IPS DF 6.9 (cell line): Measurements from ENCODE around the gene CLTC.
"Not testable (repeated sequence)": the region's sequence is repeated elsewhere in the genome, so short reads cannot be mapped to it uniquely, and the experiment has no call there.

Source experiments
- DNase-seq: peaks from one replicate; pipeline ENCODE4 v3.0.0-alpha.2; 2013; ENCODE audit warnings: low read depth, low spot score
- H3K27ac ChIP-seq: one replicate; pipeline ENCODE4 v1.5.1; 2013; ENCODE audit warnings: low read length, control low read depth
- H3K27me3 ChIP-seq: 2 replicates; pipeline ENCODE4 v1.6.1; 2013; ENCODE audit warnings: mild to moderate bottlenecking, low read length; ENCODE audit not compliant: control insufficient read depth, insufficient read depth
- H3K36me3 ChIP-seq: 2 replicates; pipeline ENCODE4 v1.6.1; 2013; ENCODE audit warnings: low read length; ENCODE audit not compliant: control insufficient read depth, insufficient read depth
- H3K4me1 ChIP-seq: 2 replicates; pipeline ENCODE4 v1.6.1; 2013; ENCODE audit warnings: low read length; ENCODE audit not compliant: control insufficient read depth, insufficient read depth
- H3K4me3 ChIP-seq: 2 replicates; pipeline ENCODE4 v1.5.1; 2013; ENCODE audit warnings: mild to moderate bottlenecking, low read length
- H3K9me3 ChIP-seq: 2 replicates; pipeline ENCODE4 v1.6.1; 2013; ENCODE audit warnings: low read length, inconsistent platforms; ENCODE audit not compliant: control insufficient read depth, insufficient read depth
- WGBS: extraction: QIAGEN DNeasy Blood & Tissue Kit; methylation state at CpG from one replicate; pipeline ENCODE4 v1.1.7; 2013; ENCODE audit warnings: mixed read lengths, missing lambda C conversion rate; ENCODE audit not compliant: insufficient read length, insufficient coverage; 5-methylcytosine and 5-hydroxymethylcytosine counted together

Gene CLTC

DNA sequence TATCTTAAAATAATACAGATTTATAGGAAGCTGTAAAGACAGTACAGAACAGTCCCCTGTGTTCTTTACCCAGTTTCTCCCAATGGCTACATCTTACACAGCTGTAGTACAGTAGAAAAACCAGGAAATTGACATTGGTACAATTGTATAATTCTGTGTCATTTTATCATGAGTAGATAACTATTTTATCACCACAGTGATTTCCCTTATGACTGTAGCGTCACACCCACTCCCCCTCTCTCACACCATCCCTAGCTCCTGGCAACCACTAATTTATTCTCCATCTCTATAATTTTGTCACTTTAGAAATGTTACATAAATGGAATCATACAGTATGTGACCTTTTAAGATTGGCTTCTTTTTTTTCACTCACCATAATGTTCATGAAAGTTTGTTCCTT lies 30.9 kb downstream of the CLTC start:
- no peak for DNase-seq
- no peaks in the 10 kb centered on the region for H3K9me3 ChIP-seq
- H3K4me1 ChIP-seq, result no peaks in the 10 kb centered on the region
- H3K27ac ChIP-seq, result no peak overlapping the region
- no CpG with 5 or more reads among the region's 1 CpG for WGBS
- no peaks in the 10 kb centered on the region for H3K27me3 ChIP-seq
- no peak overlapping the region for H3K4me3 ChIP-seq
- H3K36me3 ChIP-seq, result peaks cover 9% of the 10 kb centered on the region; the same call in 1 of the 2 replicates

DNA sequence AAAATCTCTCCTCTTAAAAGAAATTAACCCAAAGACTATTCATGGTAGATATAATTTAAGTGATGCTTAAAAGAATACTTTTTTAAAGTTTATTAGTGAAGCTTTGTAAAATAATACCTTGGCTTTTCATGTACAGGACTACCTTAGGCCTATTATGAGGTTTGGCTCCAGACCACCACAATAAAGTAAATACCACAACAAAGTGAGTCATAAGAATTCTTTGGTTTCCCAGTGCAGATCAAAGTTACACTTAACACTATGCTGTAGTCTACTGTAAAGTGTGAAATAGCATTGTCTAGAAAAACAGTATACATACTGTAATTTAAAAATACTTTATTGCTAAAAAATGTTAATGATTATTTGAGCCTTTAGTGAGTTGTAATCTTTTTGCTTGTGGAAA lies 31.7 kb downstream of the CLTC start:
- no peak for DNase-seq
- no peak overlapping the region for H3K4me3 ChIP-seq
- peaks cover 9% of the 10 kb centered on the region; the same call in 1 of the 2 replicates for H3K36me3 ChIP-seq
- H3K4me1 ChIP-seq, result no peaks in the 10 kb centered on the region
- H3K27me3 ChIP-seq, result no peaks in the 10 kb centered on the region
- H3K9me3 ChIP-seq, result no peaks in the 10 kb centered on the region
- no peak overlapping the region for H3K27ac ChIP-seq

DNA sequence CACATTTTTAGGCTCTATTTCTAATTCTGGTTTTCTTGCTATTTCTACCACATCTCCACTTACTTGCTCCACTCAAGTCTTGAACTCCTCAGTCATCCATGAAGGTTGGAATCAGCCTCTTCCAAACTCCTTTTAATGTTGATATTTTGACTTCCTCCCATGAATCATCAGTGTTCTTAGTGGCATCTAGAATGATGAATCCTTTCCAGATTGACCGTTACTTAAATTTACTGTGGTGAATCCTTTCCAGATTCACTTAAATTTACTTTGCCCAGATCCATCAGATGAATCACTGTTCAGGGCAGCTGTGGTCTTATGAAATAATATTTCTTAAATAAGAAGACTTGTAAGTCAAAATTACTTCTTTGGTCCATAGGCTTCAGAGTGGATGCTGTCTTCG lies 32.4 kb downstream of the CLTC start:
- Histone ChIP-seq H3K4me3 (no peak overlapping the region), H3K27ac (no peak overlapping the region), H3K9me3 (no peaks in the 10 kb centered on the region), H3K27me3 (no peaks in the 10 kb centered on the region), H3K4me1 (no peaks in the 10 kb centered on the region), H3K36me3 (peaks cover 9% of the 10 kb centered on the region; the same call in 1 of the 2 replicates)
- WGBS, result no CpG with 5 or more reads among the region's 2 CpGs
- no peak for DNase-seq

DNA sequence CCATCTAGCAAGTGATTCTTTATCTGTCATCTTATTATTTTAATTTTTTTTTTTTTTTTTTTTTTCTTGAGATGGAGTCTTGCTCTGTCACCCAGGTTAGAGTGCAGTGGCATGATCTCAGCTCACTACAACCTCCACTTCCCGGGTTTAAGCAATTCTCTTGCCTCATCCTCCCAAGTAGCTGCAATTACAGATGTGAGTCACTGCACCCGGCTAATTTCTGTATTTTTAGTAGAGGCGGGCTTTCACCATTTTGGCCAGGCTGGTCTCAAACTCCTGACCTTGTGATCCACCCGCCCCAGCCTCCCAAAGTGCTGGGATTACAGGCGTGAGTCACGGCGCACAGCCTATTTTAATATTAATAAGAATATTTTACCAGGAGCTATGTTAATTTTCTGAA lies 36.9 kb downstream of the CLTC start:
- not testable (repeated sequence) for H3K4me1 ChIP-seq, H3K27me3 ChIP-seq, H3K9me3 ChIP-seq, H3K36me3 ChIP-seq, H3K27ac ChIP-seq, H3K4me3 ChIP-seq, DNase-seq
- WGBS, result no CpG with 5 or more reads among the region's 7 CpGs

DNA sequence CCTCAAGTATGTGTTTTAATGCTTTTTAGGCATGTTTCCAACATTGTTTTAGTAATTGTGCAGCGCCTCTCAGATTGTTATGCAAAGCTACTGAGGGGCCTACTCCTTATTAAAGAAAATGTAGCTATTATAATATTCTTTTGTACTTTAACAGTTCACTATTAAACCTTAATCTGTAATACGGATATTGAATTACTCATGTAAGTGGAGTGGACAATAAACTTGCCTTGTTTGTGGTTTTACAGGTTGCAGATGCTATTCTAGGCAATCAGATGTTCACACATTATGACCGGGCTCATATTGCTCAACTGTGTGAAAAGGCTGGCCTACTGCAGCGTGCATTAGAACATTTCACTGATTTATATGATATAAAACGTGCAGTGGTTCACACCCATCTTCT lies 46.5 kb downstream of the CLTC start:
- WGBS, result no CpG with 5 or more reads among the region's 5 CpGs
- no peaks in the 10 kb centered on the region for H3K27me3 ChIP-seq
- DNase-seq, result no peak
- H3K4me3 ChIP-seq, result no peak overlapping the region
- H3K27ac ChIP-seq, result no peak overlapping the region
- H3K36me3 ChIP-seq, result peaks cover 13% of the 10 kb centered on the region
- no peaks in the 10 kb centered on the region; the same call in 1 of the 2 replicates for H3K4me1 ChIP-seq
- no peaks in the 10 kb centered on the region for H3K9me3 ChIP-seq

DNA sequence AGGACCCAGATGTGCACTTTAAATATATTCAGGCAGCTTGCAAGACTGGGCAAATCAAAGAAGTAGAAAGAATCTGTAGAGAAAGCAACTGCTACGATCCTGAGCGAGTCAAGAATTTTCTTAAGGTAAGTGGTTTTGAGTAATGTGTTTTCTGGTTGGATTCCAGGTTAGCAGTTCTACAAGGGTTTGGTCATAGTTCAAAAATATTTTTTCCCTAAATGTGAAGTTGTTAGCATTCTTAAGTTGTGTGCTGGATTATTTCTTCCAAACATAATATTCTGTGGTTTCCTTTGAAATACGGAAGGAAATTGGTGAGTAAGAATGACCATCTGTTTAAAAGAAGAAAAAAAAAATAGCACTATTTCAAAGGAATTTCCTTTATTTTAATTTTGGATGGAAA lies 49.1 kb downstream of the CLTC start:
- H3K4me3 ChIP-seq, result no peak overlapping the region
- no peaks in the 10 kb centered on the region for H3K27me3 ChIP-seq
- no peaks in the 10 kb centered on the region; the same call in 1 of the 2 replicates for H3K4me1 ChIP-seq
- peaks cover 13% of the 10 kb centered on the region for H3K36me3 ChIP-seq
- H3K9me3 ChIP-seq, result no peaks in the 10 kb centered on the region
- DNase-seq, result no peak
- WGBS, result no CpG with 5 or more reads among the region's 3 CpGs
- H3K27ac ChIP-seq, result no peak overlapping the region

DNA sequence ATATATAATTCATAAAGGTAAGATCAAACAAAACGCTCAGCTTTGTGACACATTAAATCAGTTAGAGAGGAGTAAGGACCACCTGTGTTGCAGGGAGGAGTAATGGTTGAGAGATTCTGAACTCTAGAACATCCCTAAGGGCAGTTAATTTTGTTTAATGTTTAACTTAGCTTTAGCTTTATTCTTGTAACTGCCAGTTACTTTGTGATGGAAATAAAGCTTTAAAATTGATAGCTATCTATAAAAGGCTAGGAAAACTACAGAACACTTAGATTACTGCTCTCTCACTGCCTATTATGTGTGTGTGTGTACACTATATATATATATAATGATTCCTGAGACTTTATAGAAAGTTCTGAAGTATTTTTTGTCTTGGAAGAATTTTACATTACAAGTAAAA lies 49.7 kb downstream of the CLTC start:
- H3K27me3 ChIP-seq, result no peaks in the 10 kb centered on the region
- peaks cover 13% of the 10 kb centered on the region for H3K36me3 ChIP-seq
- no peak overlapping the region for H3K27ac ChIP-seq
- no CpG with 5 or more reads among the region's 1 CpG for WGBS
- no peak for DNase-seq
- no peak overlapping the region for H3K4me3 ChIP-seq
- no peaks in the 10 kb centered on the region for H3K9me3 ChIP-seq
- no peaks in the 10 kb centered on the region; the same call in 1 of the 2 replicates for H3K4me1 ChIP-seq

DNA sequence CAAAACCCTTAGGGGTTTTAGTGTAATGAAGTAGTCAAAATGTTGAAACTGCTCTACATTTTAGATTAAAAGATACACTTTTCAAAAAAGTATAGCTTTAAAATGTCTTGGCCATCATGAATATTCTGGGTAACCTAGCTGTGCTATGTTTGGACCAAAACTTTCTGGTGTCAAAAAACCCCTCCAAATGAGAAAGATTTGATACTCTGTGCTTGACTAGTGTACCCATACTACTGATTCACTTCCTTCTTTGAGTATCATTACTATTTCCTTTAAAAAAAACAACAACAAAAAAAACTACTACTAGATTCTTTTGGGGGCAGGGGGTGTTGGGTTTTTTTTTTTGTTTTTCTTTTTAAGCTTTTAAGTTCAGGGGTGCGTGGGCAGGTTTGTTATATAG lies 50.2 kb downstream of the CLTC start:
- Histone ChIP-seq H3K27ac (no peak overlapping the region), H3K4me3 (no peak overlapping the region), H3K27me3 (no peaks in the 10 kb centered on the region), H3K36me3 (peaks cover 9% of the 10 kb centered on the region), H3K9me3 (no peaks in the 10 kb centered on the region), H3K4me1 (no peaks in the 10 kb centered on the region; the same call in 1 of the 2 replicates)
- no CpG with 5 or more reads among the region's 1 CpG for WGBS
- no peak for DNase-seq

DNA sequence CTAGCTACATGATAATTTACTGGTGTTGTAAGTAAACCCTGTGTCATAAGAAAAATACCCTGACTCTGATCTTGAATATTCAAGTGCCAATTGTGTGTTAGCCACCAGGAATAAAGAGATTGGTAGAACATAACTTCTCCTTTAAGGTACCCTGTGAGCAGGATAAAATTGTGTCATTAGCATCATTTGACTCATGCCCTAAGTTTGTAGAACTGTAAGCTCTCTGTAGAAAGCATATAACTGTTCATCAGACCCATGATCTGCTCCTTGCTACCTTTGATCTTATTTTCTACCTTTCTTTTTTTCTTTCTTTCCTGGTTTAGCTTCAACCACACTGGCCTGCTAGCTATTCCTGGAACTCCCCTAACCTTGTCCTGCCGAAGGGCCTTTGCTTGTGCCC lies 51.7 kb downstream of the CLTC start:
- Histone ChIP-seq H3K36me3 (peaks cover 4% of the 10 kb centered on the region; the same call in 1 of the 2 replicates), H3K4me3 (no peak overlapping the region), H3K9me3 (no peaks in the 10 kb centered on the region), H3K4me1 (no peaks in the 10 kb centered on the region), H3K27ac (no peak overlapping the region), H3K27me3 (no peaks in the 10 kb centered on the region)
- DNase-seq, result no peak
- WGBS, result no CpG with 5 or more reads among the region's 1 CpG

DNA sequence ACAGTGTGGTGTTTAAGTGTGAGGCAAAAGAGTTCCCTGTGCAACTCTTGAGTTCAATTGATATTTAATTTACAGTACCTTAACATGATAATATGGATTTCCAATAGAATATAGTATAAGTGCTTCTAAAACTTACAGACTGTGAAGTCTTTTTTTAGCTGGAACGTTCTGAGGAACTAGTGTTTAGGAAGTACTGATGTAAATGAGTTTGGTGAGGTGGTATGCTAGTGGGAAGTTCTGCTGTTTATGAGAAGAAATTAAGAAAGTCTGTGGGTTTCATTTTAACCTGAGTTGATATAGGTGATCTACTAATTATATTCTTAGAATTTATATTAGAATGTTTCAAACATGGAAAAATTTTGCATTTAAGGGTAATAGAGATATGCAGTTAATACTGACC lies 55.5 kb downstream of the CLTC start:
- Histone ChIP-seq H3K9me3 (no peaks in the 10 kb centered on the region), H3K4me1 (no peaks in the 10 kb centered on the region), H3K27me3 (no peaks in the 10 kb centered on the region), H3K27ac (no peak overlapping the region), H3K4me3 (no peak overlapping the region), H3K36me3 (peaks cover 8% of the 10 kb centered on the region; the same call in 1 of the 2 replicates)
- WGBS, result no CpG with 5 or more reads among the region's 1 CpG
- no peak for DNase-seq

DNA sequence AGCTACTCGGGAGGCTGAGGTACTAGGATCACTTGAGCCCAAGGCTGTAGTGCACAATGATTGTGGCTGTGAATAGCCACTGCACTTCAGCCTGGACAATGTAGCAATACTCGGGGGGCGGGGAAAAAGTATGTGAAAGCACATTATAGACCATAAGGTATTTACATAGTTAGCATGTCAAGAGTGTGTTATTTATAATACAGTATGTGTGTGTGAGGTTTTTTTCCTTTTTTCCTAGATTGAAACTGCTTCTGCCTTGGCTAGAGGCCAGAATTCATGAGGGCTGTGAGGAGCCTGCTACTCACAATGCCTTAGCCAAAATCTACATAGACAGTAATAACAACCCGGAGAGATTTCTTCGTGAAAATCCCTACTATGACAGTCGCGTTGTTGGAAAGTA lies 57.0 kb downstream of the CLTC start:
- H3K9me3 ChIP-seq, result no peaks in the 10 kb centered on the region
- no peak overlapping the region for H3K4me3 ChIP-seq
- DNase-seq, result no peak
- no CpG with 5 or more reads among the region's 7 CpGs for WGBS
- no peak overlapping the region for H3K27ac ChIP-seq
- no peaks in the 10 kb centered on the region for H3K4me1 ChIP-seq
- peaks cover 11% of the 10 kb centered on the region; the same call in 1 of the 2 replicates for H3K36me3 ChIP-seq
- no peaks in the 10 kb centered on the region for H3K27me3 ChIP-seq
